ENCODE measurements around the gene HSPE1.
A peak's percentile ranks its signal among the peaks of the same experiment; 100 is the strongest.
"Not testable (repeated sequence)": the region's sequence is repeated elsewhere in the genome, so short reads cannot be mapped to it uniquely, and the experiment has no call there.

The HSPE1 gene

GRCh38 chr2:197498937-197499593 is 1.1 kb upstream of the HSPE1 start:
- DNase-seq: peak; percentile 29

GRCh38 chr2:197500503-197501131 is 438 bp downstream of the HSPE1 start:
- DNase-seq: peak; percentile 41

GRCh38 chr2:197502201-197502600 is 2.0 kb downstream of the HSPE1 start:
- no peak for DNase-seq

GRCh38 chr2:197502685-197503084 is 2.5 kb downstream of the HSPE1 start:
- no peak for DNase-seq

- DNase-seq: no peak
These were observed 3.8 kb downstream of the HSPE1 start for GRCh38 chr2:197504000-197504399.

GRCh38 chr2:197504512-197504911 is 4.3 kb downstream of the HSPE1 start:
- no peak for DNase-seq

GRCh38 chr2:197506658-197507057 is 6.5 kb downstream of the HSPE1 start:
- no peak for DNase-seq

GRCh38 chr2:197513915-197514314 is 13.7 kb downstream of the HSPE1 start:
- DNase-seq: no peak

GRCh38 chr2:197514754-197515153 is 14.6 kb downstream of the HSPE1 start:
- DNase-seq: no peak

- no peak for DNase-seq
These were observed 15.1 kb downstream of the HSPE1 start for GRCh38 chr2:197515315-197515738.

- DNase-seq: peak; percentile 91
These were observed 15.7 kb downstream of the HSPE1 start, which contains the start of gene MOB4 for GRCh38 chr2:197515739-197516392. Gene MOB4, plus strand, starts transcription at chr2:197516066. Its CDS starts 21 bp downstream, at chr2:197516087.

- peak; percentile 10 for DNase-seq
These were observed 16.2 kb downstream of the HSPE1 start for GRCh38 chr2:197516393-197516761.

GRCh38 chr2:197517150-197517549 is 17.0 kb downstream of the HSPE1 start:
- DNase-seq: no peak

GRCh38 chr2:197538412-197538811 is 38.2 kb downstream of the HSPE1 start:
- no peak for DNase-seq

GRCh38 chr2:197539734-197540133 is 39.6 kb downstream of the HSPE1 start:
- no peak for DNase-seq

- DNase-seq: no peak
These were observed 43.0 kb downstream of the HSPE1 start for GRCh38 chr2:197543206-197543605.

- DNase-seq: no peak
These were observed 47.2 kb downstream of the HSPE1 start for GRCh38 chr2:197547163-197547900.

GRCh38 chr2:197548582-197548981 is 48.4 kb downstream of the HSPE1 start:
- DNase-seq: no peak

- DNase-seq: not testable (repeated sequence)
These were observed 51.1 kb downstream of the HSPE1 start for GRCh38 chr2:197551260-197551659.
